Caco-2 (cell line): ENCODE results near the gene IMMT. TPM values are rescaled to one million over a fixed set of nuclear protein-coding genes. Genes with fewer than 3 reads are reported as not detected.
A peak's percentile ranks its signal among the peaks of the same experiment; 100 is the strongest.

Source experiments
- BruUV-seq: library from RNA; stranded (reverse); fragments of 400-500 nt; replicated peaks from 2 replicates; lab custom pipeline; 2021; lab: Mats Ljungman, UMichigan
- CTCF ChIA-PET: fragments of 300-600 bp; sonication (Branson Sonifier 250); formaldehyde crosslinking; loops from one replicate; lab custom pipeline; 2022; ENCODE audit warnings: antibody characterized with exemption; lab: Charles Lee
- POLR2A ChIA-PET: fragments of 300-600 bp; sonication (Branson Sonifier 250); formaldehyde crosslinking; loops from one replicate; lab custom pipeline; 2022; ENCODE audit warnings: antibody characterized with exemption; lab: Charles Lee
- DNase-seq, 2 experiments: peaks; one replicate each; pipeline versions ENCODE4 v3.0.0 to v3.0.0-alpha.2; 2020 to 2022
- H3K27me3 ChIP-seq: replicated peaks from 2 replicates; pipeline ENCODE4 v1.6.0; 2011; ENCODE audit warnings: low read length; ENCODE audit not compliant: control insufficient read depth, insufficient read depth
- H3K36me3 ChIP-seq: 2 replicates; pipeline ENCODE4 v1.5.1; 2011; ENCODE audit warnings: low read length; ENCODE audit not compliant: control insufficient read depth, insufficient read depth
- H3K4me1 ChIP-seq: fragments of 250-450 bp; sonication (Bioruptor Pico); 2 replicates; pipeline ENCODE4 v1.5.1; 2020; ENCODE audit warnings: mild to moderate bottlenecking
- H3K4me3 ChIP-seq: 2 replicates; pipeline ENCODE4 v1.5.1; 2011; ENCODE audit warnings: low read depth, mild to moderate bottlenecking, control low read depth, low read length
- H3K9me3 ChIP-seq: fragments of 250-450 bp; sonication (Bioruptor Pico); 2 replicates; pipeline ENCODE4 v1.5.1; 2020; ENCODE audit warnings: mild to moderate bottlenecking, moderate library complexity
- H3K27ac Mint-ChIP-seq: one replicate; pipeline ENCODE4 v1.8.0; 2022; ENCODE audit warnings: mixed read lengths; ENCODE audit not compliant: unreplicated experiment
- H3K27me3 Mint-ChIP-seq: one replicate; pipeline ENCODE4 v1.8.0; 2022; ENCODE audit warnings: mixed read lengths; ENCODE audit not compliant: insufficient read depth, unreplicated experiment
- H3K36me3 Mint-ChIP-seq: one replicate; pipeline ENCODE4 v1.8.0; 2022; ENCODE audit warnings: mild to moderate bottlenecking, mixed read lengths; ENCODE audit not compliant: insufficient read depth, unreplicated experiment
- H3K4me1 Mint-ChIP-seq: one replicate; pipeline ENCODE4 v1.8.0; 2022; ENCODE audit warnings: low read depth, mixed read lengths; ENCODE audit not compliant: unreplicated experiment
- H3K4me3 Mint-ChIP-seq: one replicate; pipeline ENCODE4 v1.8.0; 2022; ENCODE audit warnings: mild to moderate bottlenecking, moderate library complexity, mixed read lengths; ENCODE audit not compliant: unreplicated experiment
- H3K9me3 Mint-ChIP-seq: one replicate; pipeline ENCODE4 v1.8.0; 2022; ENCODE audit warnings: mixed read lengths; ENCODE audit not compliant: unreplicated experiment
- CTCF ChIP-seq, 2 experiments: fragments of 200-600 bp in 1 of 2; IDR thresholded peaks; 1 replicate in 1 of 2; 2 replicates in 1 of 2; pipeline versions ENCODE4 v1.5.1 to v1.8.0; 2011 to 2022; ENCODE audit warnings: antibody characterized with exemption in 1 of 2, control low read depth in 1 of 2, inconsistent platforms in 1 of 2, low read depth in 1 of 2, low read length in 1 of 2, mild to moderate bottlenecking in 1 of 2, moderate library complexity in 1 of 2; ENCODE audit not compliant: insufficient read depth in 1 of 2, severe bottlenecking in 1 of 2, unreplicated experiment in 1 of 2
- intact Hi-C: fragments of 100-400 bp; cut with micrococcal nuclease; formaldehyde crosslinking; loops from one replicate; pipeline ENCODE4 v1.10.0; 2022; ENCODE audit not compliant: unreplicated experiment
- total RNA-seq: library from RNA; stranded (reverse); gene quantifications from 2 replicates; pipeline ENCODE4 v1.2.3, GENCODE V29; 2022

IMMT gene
- total RNA-seq, 1 experiment from 2014 or later: 129 TPM

- intact Hi-C loops: no loop called here
- Histone ChIP-seq H3K4me1 (peaks cover 41% of the 10 kb centered on the region), H3K27me3 (no peaks in the 10 kb centered on the region), H3K9me3 (no peaks in the 10 kb centered on the region), H3K36me3 (peaks cover 2% of the 10 kb centered on the region), H3K4me3 (no peak overlapping the region)
- ChIA-PET POLR2A (no interaction called here), CTCF (no interaction called here)
- TF ChIP-seq CTCF (IDR thresholded peaks at IDR 0.05; ENCODE audit: insufficient read depth in 1 of 2, low read depth in 1 of 2, low read length in 1 of 2, severe bottlenecking in 1 of 2, unreplicated experiment in 1 of 2): no peak
- H3K9me3 Mint-ChIP-seq: no peaks in the 10 kb centered on the region
- DNase-seq: no peak
- peak overlapping the region; percentile 30 for H3K27ac Mint-ChIP-seq
- peaks cover 39% of the 10 kb centered on the region for H3K4me1 Mint-ChIP-seq
- H3K27me3 Mint-ChIP-seq: no peaks in the 10 kb centered on the region
- H3K4me3 Mint-ChIP-seq: no peak overlapping the region
- BruUV-seq: no TSS peak
- peaks cover 59% of the 10 kb centered on the region for H3K36me3 Mint-ChIP-seq
These were observed 20.8 kb downstream of the IMMT start for GRCh38 chr2:86174445-86174844.

DNA sequence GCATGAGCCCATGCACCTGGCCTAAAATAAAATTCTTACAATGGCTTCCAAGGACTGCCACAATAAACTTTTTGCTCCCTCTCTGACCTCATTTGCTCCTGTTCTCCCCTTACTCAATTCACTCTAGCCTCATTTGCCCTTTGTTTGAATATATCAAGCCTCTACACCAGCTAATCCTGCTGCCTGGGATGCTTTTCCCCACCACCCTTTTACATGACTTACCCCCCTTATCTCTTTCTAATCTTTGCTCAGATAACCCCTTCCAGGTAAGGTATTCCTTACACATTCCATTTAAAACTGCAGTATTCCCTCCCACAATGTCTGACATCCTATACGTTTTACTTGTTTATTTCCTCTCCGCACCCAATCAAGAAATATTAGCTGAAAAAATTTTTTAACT is 22.7 kb downstream of the IMMT start:
- Mint-ChIP-seq H3K4me3 (peak overlapping the region; percentile 8), H3K9me3 (no peaks in the 10 kb centered on the region), H3K27ac (peak overlapping the region; percentile 32), H3K36me3 (peaks cover 59% of the 10 kb centered on the region), H3K27me3 (no peaks in the 10 kb centered on the region), H3K4me1 (peaks cover 46% of the 10 kb centered on the region)
- H3K9me3 ChIP-seq: no peaks in the 10 kb centered on the region
- POLR2A ChIA-PET: interaction anchor here (0.6 kb wide), 1 partner anchor 23 kb away, joined by 3 read pairs; the partner anchor contains the start of gene IMMT
- intact Hi-C loops: loop anchor here (2.0 kb wide), 1 partner anchor 22 kb away; the partner anchor contains the start of gene IMMT
- peaks cover 2% of the 10 kb centered on the region for H3K36me3 ChIP-seq
- no peak overlapping the region for H3K4me3 ChIP-seq
- H3K27me3 ChIP-seq: no peaks in the 10 kb centered on the region
- TF ChIP-seq CTCF (IDR thresholded peaks at IDR 0.05; ENCODE audit: insufficient read depth in 1 of 2, low read depth in 1 of 2, low read length in 1 of 2, severe bottlenecking in 1 of 2, unreplicated experiment in 1 of 2): no peak
- H3K4me1 ChIP-seq: peaks cover 41% of the 10 kb centered on the region
- peak; percentile 69 to 76 for DNase-seq
- CTCF ChIA-PET: no interaction called here
- BruUV-seq: no TSS peak

DNA sequence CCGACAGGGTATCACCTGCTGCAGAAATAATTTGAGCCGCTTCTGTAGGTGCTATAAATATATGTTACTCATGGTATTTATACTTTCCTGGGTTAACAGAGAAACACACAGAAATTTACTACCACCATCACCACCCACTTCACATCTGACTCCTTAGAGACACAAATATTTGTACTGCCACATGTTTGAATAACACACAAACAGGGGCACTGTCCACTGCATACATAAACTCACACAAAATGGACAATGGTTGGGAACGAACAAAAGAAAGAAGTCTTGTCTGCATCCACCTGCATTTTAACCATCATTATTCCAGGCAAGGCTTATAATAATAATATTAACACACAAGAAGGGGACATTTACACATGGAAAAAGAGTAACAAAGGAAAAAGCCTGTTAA is 24.0 kb downstream of the IMMT start:
- H3K4me3 Mint-ChIP-seq: no peak overlapping the region
- intact Hi-C loops: no loop called here
- CTCF ChIA-PET: no interaction called here
- Histone ChIP-seq H3K9me3 (no peaks in the 10 kb centered on the region), H3K4me3 (no peak overlapping the region), H3K36me3 (peaks cover 2% of the 10 kb centered on the region), H3K27me3 (no peaks in the 10 kb centered on the region), H3K4me1 (peaks cover 34% of the 10 kb centered on the region)
- POLR2A ChIA-PET: no interaction called here
- peaks cover 43% of the 10 kb centered on the region for H3K4me1 Mint-ChIP-seq
- no peaks in the 10 kb centered on the region for H3K27me3 Mint-ChIP-seq
- no peak for DNase-seq
- no TSS peak for BruUV-seq
- no peaks in the 10 kb centered on the region for H3K9me3 Mint-ChIP-seq
- peaks cover 59% of the 10 kb centered on the region for H3K36me3 Mint-ChIP-seq
- TF ChIP-seq CTCF (IDR thresholded peaks at IDR 0.05; ENCODE audit: insufficient read depth in 1 of 2, low read depth in 1 of 2, low read length in 1 of 2, severe bottlenecking in 1 of 2, unreplicated experiment in 1 of 2): no peak
- no peak overlapping the region for H3K27ac Mint-ChIP-seq
